IMR-90 (cell line): ENCODE measurements around the gene PLXDC1.

Experiments used
- POLR2A ChIP-seq: IDR thresholded peaks from 2 replicates; pipeline ENCODE4 v1.6.1; 2012; ENCODE audit warnings: mild to moderate bottlenecking, low read depth, low read length
- RFX5 ChIP-seq: IDR thresholded peaks from 2 replicates; pipeline ENCODE4 v1.8.0; 2012; ENCODE audit warnings: low read depth, mild to moderate bottlenecking, low read length, moderate library complexity
- TF ChIP-seq, protein P1 (sequence below): conservative IDR thresholded peaks from 2 replicates; pipeline ENCODE4 v1.5.1; 2012; ENCODE audit warnings: mild to moderate bottlenecking, low read depth, low read length, improper control_type of control experiment

DNA sequence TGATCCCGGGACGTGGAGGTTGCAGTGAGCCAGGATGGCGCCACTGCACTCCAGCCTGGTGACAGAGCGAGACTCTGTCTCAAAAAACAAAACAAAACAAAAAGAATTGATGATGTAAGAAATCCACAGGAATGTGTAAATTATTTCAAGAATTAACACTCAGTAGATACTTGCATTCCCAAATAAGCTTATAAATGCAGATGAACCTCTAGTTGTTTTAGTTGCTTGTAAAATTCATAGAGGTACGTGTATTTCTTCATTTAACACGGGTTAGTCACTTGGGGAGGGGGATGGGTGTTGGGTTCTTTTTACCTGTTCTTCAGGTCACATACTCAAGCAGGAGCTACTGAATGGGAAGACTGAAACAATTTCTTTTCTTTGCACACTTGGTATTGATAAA lies 128.5 kb downstream of the PLXDC1 start:
- TF ChIP-seq, protein P1, sequence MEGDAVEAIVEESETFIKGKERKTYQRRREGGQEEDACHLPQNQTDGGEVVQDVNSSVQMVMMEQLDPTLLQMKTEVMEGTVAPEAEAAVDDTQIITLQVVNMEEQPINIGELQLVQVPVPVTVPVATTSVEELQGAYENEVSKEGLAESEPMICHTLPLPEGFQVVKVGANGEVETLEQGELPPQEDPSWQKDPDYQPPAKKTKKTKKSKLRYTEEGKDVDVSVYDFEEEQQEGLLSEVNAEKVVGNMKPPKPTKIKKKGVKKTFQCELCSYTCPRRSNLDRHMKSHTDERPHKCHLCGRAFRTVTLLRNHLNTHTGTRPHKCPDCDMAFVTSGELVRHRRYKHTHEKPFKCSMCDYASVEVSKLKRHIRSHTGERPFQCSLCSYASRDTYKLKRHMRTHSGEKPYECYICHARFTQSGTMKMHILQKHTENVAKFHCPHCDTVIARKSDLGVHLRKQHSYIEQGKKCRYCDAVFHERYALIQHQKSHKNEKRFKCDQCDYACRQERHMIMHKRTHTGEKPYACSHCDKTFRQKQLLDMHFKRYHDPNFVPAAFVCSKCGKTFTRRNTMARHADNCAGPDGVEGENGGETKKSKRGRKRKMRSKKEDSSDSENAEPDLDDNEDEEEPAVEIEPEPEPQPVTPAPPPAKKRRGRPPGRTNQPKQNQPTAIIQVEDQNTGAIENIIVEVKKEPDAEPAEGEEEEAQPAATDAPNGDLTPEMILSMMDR = no peak
- no peak for TF ChIP-seq RFX5
- TF ChIP-seq POLR2A = no peak
